RWPE1 (cell line): ENCODE data around the gene DNAJC30.
A peak's percentile ranks its signal among the peaks of the same experiment; 100 is the strongest.
"Not testable (repeated sequence)": the region's sequence is repeated elsewhere in the genome, so short reads cannot be mapped to it uniquely, and the experiment has no call there.

Source experiments
- CTCF ChIA-PET: fragments of 350-600 bp; sonication (Branson Sonifier 250); formaldehyde crosslinking; extraction: SDS; loops from one replicate; lab custom pipeline; 2021; lab: Yijun Ruan, JAX
- POLR2A ChIA-PET: fragments of 400-600 bp; formaldehyde crosslinking; extraction: SDS; loops from one replicate; lab custom pipeline; 2020; ENCODE audit warnings: antibody characterized with exemption; ENCODE audit not compliant: low non-redundant PET; lab: Yijun Ruan, JAX
- DNase-seq: peaks from one replicate; pipeline ENCODE4 v3.0.0; 2012; ENCODE audit warnings: low spot score
- H3K27ac ChIP-seq: fragments of 450-650 bp; 2 replicates; pipeline ENCODE4 v1.5.1; 2017
- CTCF ChIP-seq: fragments of 450-650 bp; conservative IDR thresholded peaks from 2 replicates; pipeline ENCODE4 v1.5.1; 2017; ENCODE audit warnings: low read depth, mild to moderate bottlenecking

DNAJC30 gene

GRCh38 chr7:73669858-73670385 lies 13.3 kb downstream of the DNAJC30 start:
- POLR2A ChIA-PET = no interaction called here
- DNase-seq = no peak
- peak overlapping the region; percentile 13; the same call in 1 of the 2 replicates for H3K27ac ChIP-seq
- CTCF ChIA-PET = interaction anchor here (1.7 to 2.8 kb wide), 2 partner anchors 41 to 63 kb away, joined by 7 to 19 read pairs; no protein-coding TSS in a partner anchor
- no peak for TF ChIP-seq CTCF

GRCh38 chr7:73669288-73669701 lies 14.0 kb downstream of the DNAJC30 start:
- TF ChIP-seq CTCF = no peak
- POLR2A ChIA-PET = no interaction called here
- CTCF ChIA-PET = interaction anchor here (0.6 to 2.8 kb wide), 3 partner anchors 40 to 62 kb away, joined by 3 to 19 read pairs (median 10); partner anchors contain the start of gene STX1A
- no peak for DNase-seq
- H3K27ac ChIP-seq = no peak overlapping the region

- TF ChIP-seq CTCF = no peak
- ChIA-PET CTCF (interaction anchor here (0.5 to 2.8 kb wide), 4 partner anchors 40 to 62 kb away, joined by 3 to 19 read pairs (median 8); partner anchors contain the start of gene STX1A), POLR2A (no interaction called here)
- no peak for DNase-seq
- peak overlapping the region; percentile 44; the same call in 1 of the 2 replicates for H3K27ac ChIP-seq
Observed at GRCh38 chr7:73668886-73669230, 14.4 kb downstream of the DNAJC30 start.

GRCh38 chr7:73668103-73668885 lies 15.0 kb downstream of the DNAJC30 start:
- CTCF ChIA-PET = interaction anchor here (0.5 to 2.6 kb wide), 15 partner anchors 8 to 63 kb away, joined by 3 to 16 read pairs (median 4); partner anchors contain the start of genes MLXIPL and STX1A
- H3K27ac ChIP-seq = peak overlapping the region; percentile 44; the same call in 1 of the 2 replicates
- POLR2A ChIA-PET = no interaction called here
- TF ChIP-seq CTCF = no peak
- no peak for DNase-seq

- peak within 1 kb of the TSS; percentile 44; the same call in 1 of the 2 replicates for H3K27ac ChIP-seq
- POLR2A ChIA-PET = no interaction called here
- CTCF ChIA-PET = interaction anchor here (0.5 to 2.6 kb wide), 14 partner anchors 8 to 420 kb away, joined by 3 to 16 read pairs (median 4); partner anchors contain the start of gene MLXIPL
- DNase-seq = peak; percentile 95
- peak; percentile 97 for TF ChIP-seq CTCF
Observed at GRCh38 chr7:73667344-73668102, 15.7 kb downstream of the DNAJC30 start, which contains the start of gene VPS37D. VPS37D (plus strand) TSS chr7:73667831; CDS start chr7:73667959, 128 bp downstream.

- no peak overlapping the region for H3K27ac ChIP-seq
- POLR2A ChIA-PET = interaction anchor here (0.7 kb wide), 1 partner anchor 115 kb away, joined by 8 read pairs; no protein-coding TSS in a partner anchor
- DNase-seq = no peak
- CTCF ChIA-PET = no interaction called here
- no peak for TF ChIP-seq CTCF
Observed at GRCh38 chr7:73663033-73663432, 20.2 kb downstream of the DNAJC30 start.

GRCh38 chr7:73660594-73660993 lies 22.7 kb downstream of the DNAJC30 start:
- CTCF ChIA-PET, DNase-seq, H3K27ac ChIP-seq, POLR2A ChIA-PET: not testable (repeated sequence)
